Pancreas (tissue), 10 donors: ENCODE results near the gene ABCA1. TPM values are rescaled to one million over a fixed set of nuclear protein-coding genes. Genes with fewer than 3 reads are reported as not detected.

ENCODE experiments used
- ATAC-seq, 4 donors: fragments of 200-7000 bp; cut with Tn5 transposase; one replicate each; pipeline versions ENCODE4 v1.8.0 to v1.9.1; 2020; ENCODE audit warnings: mild to moderate bottlenecking in 4 of 4, moderate library complexity in 4 of 4
- DNase-seq, 6 donors: peaks; one replicate each; pipeline ENCODE4 v3.0.0-alpha.2; 2020
- FAIRE-seq: peaks from 2 replicates; lab custom pipeline; 2012; peaks lifted over from hg19 to GRCh38; lab: Jason Lieb, UNC
- H3K27ac ChIP-seq, 4 donors: fragments of 200-600 bp; sonication (generic); 1 replicate in 3 of 4; 2 replicates in 1 of 4; pipeline versions ENCODE4 v1.5.0 to v1.8.0; 2020
- H3K27me3 ChIP-seq, 4 donors: fragments of 200-600 bp; one replicate each; pipeline ENCODE4 v1.8.0; 2021
- H3K36me3 ChIP-seq, 3 donors: fragments of 200-600 bp; sonication (generic) in 1 of 3; one replicate each; pipeline versions ENCODE4 v1.5.0 to v1.8.0; 2020 to 2021
- H3K4me1 ChIP-seq, 3 donors: fragments of 200-600 bp; one replicate each; pipeline ENCODE4 v1.8.0; 2021
- H3K4me3 ChIP-seq, 4 donors: fragments of 200-600 bp; sonication (generic) in 2 of 4; one replicate each; pipeline versions ENCODE4 v1.5.0 to v1.8.0; 2020 to 2021
- H3K9me3 ChIP-seq, 4 donors: fragments of 200-600 bp; one replicate each; pipeline ENCODE4 v1.8.0; 2021
- CTCF ChIP-seq, 4 donors: fragments of 200-600 bp; sonication (generic) in 3 of 4; IDR thresholded peaks; one replicate each; pipeline versions ENCODE4 v1.5.0 to v1.8.0; 2021; ENCODE audit warnings: antibody characterized with exemption in 4 of 4
- WGBS, 2 donors: extraction: QIAGEN DNeasy Blood & Tissue Kit; methylation state at CpG; one replicate each; pipeline ENCODE4 v1.1.7; 2013; 5-methylcytosine and 5-hydroxymethylcytosine counted together
- intact Hi-C, 3 donors: fragments of 100-400 bp; cut with DNase I; formaldehyde crosslinking; loops; one replicate each; pipeline versions ENCODE4 v1.11.1 to v1.14.2; 2022
- polyA plus RNA-seq, 2 donors: library from polyadenylated mRNA; stranded (reverse); fragments of 200-250 nt; gene quantifications; one replicate each; pipeline ENCODE4 v1.2.3, GENCODE V29; 2013
- total RNA-seq, 6 donors: library from RNA; stranded (reverse); fragmentation: NEBNext Ultra II Directional in 4 of 6; extraction: Animal tissue kit (Norgen Biotek cat#: 25700) in 4 of 6; gene quantifications; one replicate each; pipeline versions ENCODE4 v1.2.1 to v1.2.4, GENCODE V29; 2021 to 2023
- donor health status: healthy with polysubstance abuse.
- donor health status: DM: no; HTN: no; CAD: no; lungs with moderate emphysema.
- donor health status: DM: no; HTN: no; CAD: no.
- donor health status: control.
- donor health status: control.
- donor health status: Bipolar disorder and iron deficiency.
- donor health status: DM: yes; HTN: yes; CAD: no.
- donor health status: DM: no; HTN: no; CAD: no.
- donor health status: DM: no; HTN: no; CAD: no.
- donor health status: DM: yes; HTN: yes; CAD: no.

Gene ABCA1
- total and polyA plus RNA-seq, 8 donors = 3.2 to 20.4 (median 8.6) TPM

GRCh38 chr9:104907278-104907951 lies 20.5 kb downstream of the ABCA1 start:
- no peaks in the 10 kb centered on the region for H3K27me3 ChIP-seq
- no peak for TF ChIP-seq CTCF (IDR thresholded peaks at IDR 0.05)
- intact Hi-C loops = no loop called here
- DNase-seq (no peak), FAIRE-seq (no peak), ATAC-seq (peak in 3 of 4 donors; percentile 14 to 45 (median 44))
- H3K27ac ChIP-seq = peak overlapping the region in 1 of 4 donors; percentile 14
- no peak overlapping the region for H3K4me3 ChIP-seq
- 69 to 71% methylated on average over 11 of the region's 11 CpGs for WGBS, 2 donors
- no peaks in the 10 kb centered on the region for H3K36me3 ChIP-seq
- H3K9me3 ChIP-seq = no peaks in the 10 kb centered on the region
- peaks cover 0 to 14% (median 8%) of the 10 kb centered on the region in 3 donors for H3K4me1 ChIP-seq

- Histone ChIP-seq H3K4me3 (no peak overlapping the region), H3K27me3 (no peaks in the 10 kb centered on the region), H3K27ac (peak overlapping the region in 1 of 4 donors; percentile 14), H3K4me1 (peaks cover 0 to 14% (median 4%) of the 10 kb centered on the region in 3 donors), H3K9me3 (no peaks in the 10 kb centered on the region), H3K36me3 (no peaks in the 10 kb centered on the region)
- no peak for TF ChIP-seq CTCF (IDR thresholded peaks at IDR 0.05)
- intact Hi-C loops = no loop called here
- WGBS, 2 donors = 87 to 89% methylated on average over 5 of the region's 5 CpGs
- FAIRE-seq (no peak), DNase-seq (peak in 1 of 6 donors; percentile 16), ATAC-seq (peak in 3 of 4 donors; percentile 47 to 64 (median 62))
These were observed 21.3 kb downstream of the ABCA1 start for GRCh38 chr9:104906441-104907277.

GRCh38 chr9:104905931-104906330 lies 22.0 kb downstream of the ABCA1 start:
- DNase-seq (no peak), FAIRE-seq (peak; percentile 5), ATAC-seq (no peak)
- peaks cover 0 to 11% (median 2%) of the 10 kb centered on the region in 3 donors for H3K4me1 ChIP-seq
- H3K4me3 ChIP-seq = no peak overlapping the region
- H3K27ac ChIP-seq = no peak overlapping the region
- no peak for TF ChIP-seq CTCF (IDR thresholded peaks at IDR 0.05)
- no peaks in the 10 kb centered on the region for H3K27me3 ChIP-seq
- intact Hi-C loops = no loop called here
- WGBS, 2 donors = 81 to 84% methylated on average over 2 of the region's 2 CpGs
- H3K36me3 ChIP-seq = no peaks in the 10 kb centered on the region
- H3K9me3 ChIP-seq = no peaks in the 10 kb centered on the region

GRCh38 chr9:104905153-104905901 lies 22.6 kb downstream of the ABCA1 start:
- no peaks in the 10 kb centered on the region for H3K27me3 ChIP-seq
- peaks cover 0 to 11% (median 0%) of the 10 kb centered on the region in 3 donors for H3K4me1 ChIP-seq
- no peak for ATAC-seq

More at GRCh38 chr9:104905153-104905901, 22.6 kb downstream of the ABCA1 start:
- Histone ChIP-seq H3K9me3 (no peaks in the 10 kb centered on the region), H3K27ac (no peak overlapping the region), H3K36me3 (no peaks in the 10 kb centered on the region), H3K4me3 (no peak overlapping the region)
- no peak for DNase-seq
- no peak for FAIRE-seq
- TF ChIP-seq CTCF (IDR thresholded peaks at IDR 0.05) = no peak
- 81 to 86% methylated on average over 4 of the region's 4 CpGs for WGBS, 2 donors
- intact Hi-C loops = no loop called here
